GM19463 (cell line): ENCODE results near the gene SEC61G.
A peak's percentile ranks its signal among the peaks of the same experiment; 100 is the strongest.

Experiments used
- ATAC-seq: cut with Tn5 transposase; IDR thresholded peaks from one replicate; pipeline ENCODE4 v1.9.1; 2021; ENCODE audit warnings: mild to moderate bottlenecking, moderate library complexity; ENCODE audit not compliant: unreplicated experiment

The SEC61G gene

DNA sequence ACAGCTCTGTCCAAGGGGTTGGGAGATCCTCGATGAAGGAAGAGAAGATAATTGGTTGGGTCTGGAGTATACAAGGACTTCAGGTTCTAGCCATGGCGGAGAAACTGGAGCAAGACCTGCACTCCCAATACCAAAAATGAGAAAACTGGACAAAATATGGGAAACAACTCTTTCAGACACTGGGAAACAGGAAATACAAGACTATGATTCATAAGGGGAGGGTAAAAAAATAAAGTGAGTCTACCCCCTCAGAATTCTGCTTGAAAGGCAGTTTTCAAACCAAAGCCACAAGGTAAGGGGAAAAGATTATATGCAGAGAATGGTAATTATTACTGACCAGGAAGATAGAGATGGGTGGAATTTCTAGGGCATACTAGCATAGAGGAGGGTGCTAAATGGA is 10.2 kb upstream of the SEC61G start:
- ATAC-seq = no peak

DNA sequence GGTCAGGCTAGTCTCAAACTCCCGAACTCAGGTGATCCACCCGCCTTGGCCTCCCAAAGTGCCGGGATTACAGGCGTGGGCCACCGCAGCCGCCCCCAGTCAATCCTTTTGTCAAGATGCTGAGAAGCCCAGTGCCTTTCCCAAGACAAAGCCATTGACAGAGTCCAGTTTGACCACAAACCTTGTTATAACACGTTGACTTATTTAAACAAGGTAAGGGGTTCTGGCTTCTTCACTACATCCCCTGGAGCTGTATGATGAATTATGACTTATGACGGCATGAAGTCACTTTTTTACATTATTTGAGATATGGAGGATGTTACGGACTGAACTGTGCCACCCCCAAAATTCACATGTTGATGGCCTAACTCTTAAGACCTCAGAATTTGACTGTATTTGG is 5.8 kb upstream of the SEC61G start:
- ATAC-seq = no peak

DNA sequence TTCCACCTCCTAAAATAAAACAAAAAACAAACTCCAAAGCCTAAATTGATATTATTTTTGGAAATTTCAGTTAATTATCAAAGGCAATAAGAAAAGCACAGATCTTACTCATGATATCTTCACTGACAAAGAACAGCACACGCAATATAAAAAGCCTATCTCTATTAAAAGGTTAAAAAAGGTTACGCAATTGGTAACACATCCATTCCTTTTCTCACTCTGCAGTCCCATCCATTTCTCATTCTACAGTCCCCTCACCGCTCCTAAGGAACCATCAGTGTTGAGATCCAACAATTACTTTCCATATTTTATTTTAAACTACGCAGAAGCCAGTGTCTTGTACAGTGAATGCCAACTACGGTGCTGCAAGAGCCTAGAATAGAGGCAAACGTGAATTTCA is 1.3 kb downstream of the SEC61G start:
- ATAC-seq = no peak

DNA sequence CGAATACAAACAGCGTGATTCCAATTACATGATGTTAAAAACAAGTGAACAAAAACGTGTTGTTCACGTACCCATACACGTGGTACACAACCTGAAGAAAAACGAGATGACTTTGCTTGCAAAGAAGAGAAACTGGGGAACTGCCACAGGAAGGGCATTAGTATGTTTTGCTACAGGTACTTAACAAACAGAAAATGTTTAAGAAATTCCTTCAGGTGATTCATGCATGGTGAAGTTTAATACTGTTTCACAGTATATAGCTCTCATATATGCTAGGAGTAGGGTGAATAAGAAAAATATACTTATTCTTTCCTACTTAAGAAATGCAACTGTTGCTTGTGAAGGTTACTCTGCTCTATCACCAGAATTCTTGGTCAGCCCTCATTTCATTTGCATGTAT is 9.8 kb downstream of the SEC61G start:
- ATAC-seq = no peak

DNA sequence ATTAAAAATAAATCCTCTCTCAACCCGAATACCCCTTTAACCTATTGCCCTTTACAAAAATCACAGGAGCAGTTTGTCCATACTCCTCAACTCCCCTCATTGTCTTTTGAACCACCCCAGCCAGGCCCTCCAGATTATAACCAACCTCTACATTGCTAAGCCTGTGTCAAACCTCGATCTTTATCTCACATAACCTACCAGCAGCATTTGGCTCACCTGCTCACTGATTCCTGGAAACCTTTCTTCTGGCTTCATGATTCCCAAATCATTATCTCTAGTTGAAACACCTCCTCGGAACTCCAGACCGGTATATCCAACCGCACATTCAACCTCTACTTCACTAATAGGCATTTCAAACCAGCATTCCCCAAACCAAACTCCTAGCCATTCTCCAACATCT is 11.8 kb downstream of the SEC61G start:
- no peak for ATAC-seq

DNA sequence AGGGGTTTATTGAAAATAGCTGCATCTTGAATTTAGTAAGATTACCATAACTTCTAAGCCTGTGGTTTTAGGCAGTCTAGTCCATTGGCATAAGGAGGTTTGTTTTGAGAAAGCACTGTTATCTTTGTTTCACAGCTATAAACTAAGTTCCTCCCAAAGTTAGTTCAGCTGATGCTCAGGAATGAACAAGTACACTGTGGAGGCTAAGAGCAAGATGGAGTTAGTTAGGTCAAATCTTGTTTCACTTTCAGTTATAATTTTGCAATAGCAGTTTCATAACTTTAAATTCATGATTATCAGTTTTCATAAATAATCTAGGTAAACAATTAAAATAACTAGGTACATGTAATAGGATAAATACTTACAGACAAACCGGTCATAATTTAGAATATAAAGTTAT is 15.4 kb downstream of the SEC61G start:
- ATAC-seq = no peak

DNA sequence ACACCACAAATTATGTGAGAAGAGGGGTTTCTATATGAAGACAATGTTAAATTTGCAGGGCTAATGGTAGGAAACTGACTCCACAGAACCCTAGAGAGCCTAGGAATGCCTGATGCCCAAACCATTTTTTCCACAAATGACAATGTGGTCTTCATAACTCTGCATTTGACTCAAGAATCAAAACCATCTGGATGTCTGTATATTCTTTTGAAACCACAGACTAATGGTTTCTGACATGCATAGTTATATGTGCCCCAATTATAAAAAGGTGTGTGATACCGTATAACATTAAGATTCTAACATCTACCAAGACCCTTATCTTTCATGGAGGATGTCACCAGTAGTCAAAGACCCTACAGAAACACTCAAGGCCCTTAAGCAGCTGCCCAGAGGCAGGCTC is 20.3 kb downstream of the SEC61G start:
- no peak for ATAC-seq

DNA sequence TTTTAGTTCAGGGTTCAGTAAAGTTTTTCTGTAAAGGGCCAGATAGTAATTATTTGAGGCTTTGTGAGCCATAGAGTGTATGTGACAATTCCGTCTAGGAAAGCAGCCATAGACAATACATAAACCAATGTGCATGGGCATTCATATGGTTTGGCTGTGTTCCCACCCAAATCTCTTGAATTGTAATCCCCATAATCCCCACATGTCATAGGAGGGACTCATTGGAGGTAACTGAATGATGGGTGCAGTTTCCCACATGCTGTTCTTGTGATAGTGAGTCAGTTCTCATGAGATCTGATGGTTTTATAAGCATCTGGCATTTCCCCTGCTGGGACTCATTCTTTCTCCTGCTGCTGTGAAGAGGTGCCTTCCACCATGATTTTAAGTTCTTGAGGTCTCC is 29.9 kb downstream of the SEC61G start:
- no peak for ATAC-seq

DNA sequence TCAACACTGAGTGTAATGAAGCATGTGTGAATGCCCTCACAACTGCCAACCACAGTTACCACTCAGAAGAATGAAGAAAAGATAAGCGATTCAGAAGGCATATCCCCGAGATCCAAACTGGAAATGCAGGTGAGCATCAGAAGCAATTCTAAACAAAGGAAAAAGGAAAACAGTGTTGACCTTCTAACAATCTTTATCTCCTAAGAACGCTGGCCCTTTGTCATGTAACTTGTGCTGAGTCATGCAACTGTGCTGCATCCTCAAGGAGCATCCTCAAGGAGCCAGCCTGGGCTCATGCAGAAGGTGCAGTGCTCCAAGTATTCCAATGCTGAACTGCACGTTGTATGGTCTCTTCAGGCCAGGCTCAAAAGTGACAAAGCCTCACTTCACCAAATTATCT is 30.6 kb downstream of the SEC61G start:
- ATAC-seq = no peak

DNA sequence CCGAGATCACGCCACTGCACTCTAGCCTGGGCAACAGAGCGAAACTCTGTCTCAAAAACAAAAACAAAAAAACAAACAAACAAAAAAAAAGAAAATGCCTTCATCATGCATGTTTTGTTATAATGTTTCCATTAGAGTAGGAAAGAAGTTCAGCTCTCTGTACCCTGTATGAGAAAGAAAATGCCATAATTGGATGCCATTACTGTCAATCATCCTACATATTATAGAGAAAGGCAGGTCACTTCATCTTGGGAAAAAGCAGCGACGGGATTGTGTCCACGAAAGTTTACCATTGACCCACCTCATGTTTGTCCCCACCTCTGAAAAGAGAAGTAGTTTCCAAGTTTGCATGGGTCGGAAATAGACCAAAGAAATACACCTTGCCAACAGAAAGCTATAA is 33.8 kb downstream of the SEC61G start:
- ATAC-seq = no peak

DNA sequence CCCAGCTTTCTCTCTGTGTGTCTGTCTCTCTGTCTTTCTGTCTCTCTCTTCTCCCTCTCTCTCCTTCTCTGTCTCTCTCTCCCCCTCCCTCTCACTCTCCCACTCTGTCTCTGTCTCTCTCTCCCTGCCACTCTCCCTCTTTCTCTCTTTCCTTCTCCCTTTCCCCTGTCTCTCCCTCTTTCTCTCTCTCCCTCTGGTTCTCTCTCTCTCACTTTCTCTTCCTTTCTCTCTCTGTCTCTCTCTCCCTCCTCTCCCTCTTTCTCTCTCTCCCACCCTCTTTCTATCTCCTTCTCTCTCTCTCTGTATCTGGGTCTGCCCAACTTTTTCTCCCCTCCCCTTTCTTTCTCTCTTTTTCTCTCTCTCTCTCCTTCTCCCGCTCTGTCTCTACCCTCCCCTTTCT is 36.5 kb downstream of the SEC61G start:
- ATAC-seq = no peak

DNA sequence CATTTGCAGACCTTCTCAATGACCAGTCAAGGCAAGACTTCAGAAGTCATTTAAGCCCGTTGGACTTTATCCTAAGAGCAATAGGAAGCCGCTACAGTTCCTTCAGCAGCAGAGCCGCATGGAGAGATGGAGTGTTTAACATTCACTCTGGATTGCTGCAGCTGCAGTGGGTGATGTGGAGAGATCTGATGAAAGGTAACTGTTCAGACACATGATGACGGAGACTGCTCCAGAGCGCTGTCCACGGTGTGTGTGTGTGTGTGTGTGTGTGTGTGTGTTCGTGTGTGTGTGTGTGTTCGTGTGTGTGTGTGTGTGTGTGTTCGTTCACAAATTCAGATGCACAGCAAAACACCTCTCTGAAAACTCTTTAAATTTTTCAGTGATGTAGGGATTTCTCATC is 37.0 kb downstream of the SEC61G start:
- ATAC-seq = no peak

DNA sequence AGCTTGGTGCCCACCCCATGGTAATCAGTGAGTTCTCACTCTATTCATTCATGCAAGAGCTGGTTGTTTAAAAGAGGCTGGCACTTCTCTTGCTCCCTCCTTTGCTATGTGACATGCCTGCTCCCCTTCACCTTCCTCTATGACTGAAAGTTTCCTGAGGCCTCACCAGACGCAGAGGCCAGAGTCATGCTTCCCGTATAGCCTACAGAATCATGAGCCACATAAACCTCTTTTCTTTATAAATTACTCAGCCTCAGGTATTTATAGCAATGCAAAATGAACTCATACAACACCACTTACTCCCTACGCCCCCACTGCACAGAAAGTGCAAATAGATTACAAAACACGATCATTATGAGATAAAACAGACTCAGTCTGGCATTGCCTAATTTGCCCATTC is 39.0 kb downstream of the SEC61G start:
- no peak for ATAC-seq

DNA sequence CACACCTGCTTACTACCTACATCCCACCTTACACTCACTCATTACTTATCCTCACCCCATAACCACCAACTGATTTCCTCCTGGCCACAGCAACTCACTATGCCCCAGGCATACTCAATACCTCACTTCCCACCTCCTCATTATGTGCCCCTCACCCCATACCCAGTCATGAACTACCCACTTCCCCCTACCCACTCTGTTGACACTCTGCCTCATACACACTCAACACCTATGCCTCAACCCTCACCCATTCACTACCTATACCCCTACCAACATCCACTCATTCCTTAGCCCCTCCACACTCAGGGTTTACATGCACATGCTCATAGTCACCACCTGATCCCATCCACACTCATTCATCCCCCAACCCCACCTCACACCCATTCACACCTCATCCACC is 39.6 kb downstream of the SEC61G start:
- no peak for ATAC-seq

DNA sequence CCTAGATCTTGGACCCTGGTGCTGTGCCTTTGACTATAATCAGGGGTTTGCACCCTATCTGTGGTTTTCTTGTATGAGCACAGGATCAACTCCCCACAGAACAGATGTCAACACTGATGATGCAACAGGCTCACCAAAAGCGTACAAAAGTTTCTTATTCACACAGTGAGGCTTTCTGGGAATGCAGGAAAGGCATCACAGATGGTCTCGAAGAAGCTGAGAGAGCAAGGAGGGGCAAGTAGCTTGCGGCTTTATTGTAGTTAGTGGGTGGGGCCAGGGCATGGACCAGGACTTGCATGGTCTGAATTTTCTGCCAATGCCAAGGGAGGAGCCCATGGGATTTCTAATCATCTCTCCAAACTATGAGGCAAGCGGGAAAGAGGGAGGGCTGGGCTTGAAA is 46.2 kb downstream of the SEC61G start:
- ATAC-seq = no peak

DNA sequence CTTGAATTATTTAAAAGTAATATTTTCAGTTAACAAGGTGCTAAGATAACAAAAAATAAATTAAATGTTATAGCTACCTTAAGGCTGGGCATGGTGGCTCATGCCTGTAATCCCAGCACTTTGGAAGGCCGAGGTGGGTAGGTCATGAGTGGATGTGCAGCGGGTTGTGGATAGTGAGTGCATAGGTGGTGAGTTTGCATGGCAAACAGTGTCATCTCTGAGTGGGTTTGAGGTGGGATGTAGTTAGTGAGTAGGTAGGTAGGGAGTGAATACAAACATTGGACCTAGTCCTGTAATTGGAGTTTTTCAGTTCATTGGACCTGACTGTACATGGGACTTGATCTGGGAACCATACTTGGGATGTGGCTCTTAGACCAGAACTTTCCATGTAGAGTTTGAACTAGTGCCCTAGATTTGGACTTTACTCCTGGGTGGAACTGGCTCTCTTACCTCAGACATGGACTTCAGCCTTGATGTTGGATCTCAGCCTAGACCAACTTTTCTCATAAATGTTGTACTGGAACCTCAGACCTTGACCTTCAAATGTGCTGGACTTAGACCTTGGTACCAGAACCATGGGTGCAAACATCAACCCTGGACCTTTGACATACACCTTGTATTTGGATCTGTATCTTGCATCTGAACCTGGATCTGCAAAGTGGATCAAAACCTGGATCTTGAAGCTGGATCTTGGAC is 47.0 kb downstream of the SEC61G start:
- ATAC-seq = no peak

DNA sequence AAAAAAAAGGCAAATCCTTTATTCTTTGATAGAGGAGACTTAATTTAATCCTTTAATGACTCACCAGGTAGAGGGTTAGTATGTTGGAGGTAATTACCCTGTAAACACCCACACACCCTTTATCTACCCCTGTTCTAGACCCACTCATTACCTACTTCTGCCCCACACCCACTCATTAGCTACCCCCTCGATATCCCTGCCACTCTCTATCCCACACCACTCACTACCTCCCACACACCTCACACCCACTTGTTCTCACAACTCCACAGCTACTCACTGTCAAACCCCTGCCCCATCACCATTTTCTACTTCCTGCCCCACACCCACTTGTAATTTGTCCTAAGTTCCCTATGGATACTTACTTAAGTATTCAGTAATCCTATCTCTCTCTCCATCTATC is 49.7 kb downstream of the SEC61G start:
- no peak for ATAC-seq

DNA sequence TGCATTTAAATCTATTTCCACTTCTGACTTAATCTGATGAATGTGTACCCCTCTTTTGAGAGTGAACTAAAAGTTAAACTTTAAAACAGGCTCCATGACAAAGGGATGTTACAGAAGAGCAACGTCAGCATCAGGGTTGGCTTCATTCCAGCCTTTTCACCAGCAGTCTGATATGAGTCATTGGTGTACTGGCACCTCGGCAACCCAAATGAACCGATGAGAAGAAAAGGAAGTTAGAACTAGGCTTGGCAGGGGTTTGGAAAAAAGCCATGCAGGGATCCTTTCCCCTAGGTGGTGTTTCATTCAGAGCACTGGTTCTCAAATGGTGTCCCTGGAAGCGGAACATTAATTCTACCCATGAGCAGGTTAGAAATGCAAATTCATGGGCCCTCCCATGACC is 53.6 kb downstream of the SEC61G start:
- peak; percentile 84 for ATAC-seq

DNA sequence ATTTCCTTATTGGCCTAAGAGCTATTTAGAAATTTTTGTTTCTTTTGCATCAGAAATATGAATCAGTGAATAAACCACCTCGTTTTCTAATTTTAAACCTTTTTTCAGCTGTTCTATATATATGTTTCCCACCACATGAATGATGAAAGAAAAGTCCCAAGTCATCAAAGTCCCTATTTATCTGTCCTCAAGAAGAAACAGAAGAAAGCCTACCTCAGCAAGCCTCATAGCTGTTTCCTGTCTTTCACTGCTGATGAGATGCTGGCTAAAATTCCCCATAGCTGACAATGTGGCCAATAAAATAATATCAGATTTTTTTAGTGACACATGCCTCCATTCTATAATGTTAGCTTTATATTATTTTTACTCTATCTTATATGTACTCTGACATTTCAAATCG is 54.2 kb downstream of the SEC61G start:
- ATAC-seq = no peak
